ENCODE results near the gene MDN1.

DNA sequence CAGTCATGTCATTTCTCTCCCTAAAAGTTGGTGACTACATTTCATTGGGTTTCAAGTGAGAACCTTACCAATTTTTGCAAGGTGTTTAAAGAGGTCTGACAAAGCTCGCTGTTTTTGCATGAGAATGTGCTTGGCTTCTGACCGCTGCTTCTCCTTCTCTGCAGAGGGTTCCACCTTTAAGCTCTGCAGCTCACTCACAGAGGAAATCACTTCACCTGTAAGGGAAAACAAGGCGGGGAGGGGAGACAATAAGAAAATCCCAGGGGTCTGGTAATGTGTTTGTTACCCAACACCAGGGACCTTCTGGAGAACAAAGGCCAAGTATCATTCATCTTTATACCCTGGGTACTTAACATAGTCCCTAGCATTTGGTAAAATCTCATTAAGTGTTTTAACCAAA, 141.1 kb downstream of the MDN1 start:
- TF ChIP-seq, protein P1, sequence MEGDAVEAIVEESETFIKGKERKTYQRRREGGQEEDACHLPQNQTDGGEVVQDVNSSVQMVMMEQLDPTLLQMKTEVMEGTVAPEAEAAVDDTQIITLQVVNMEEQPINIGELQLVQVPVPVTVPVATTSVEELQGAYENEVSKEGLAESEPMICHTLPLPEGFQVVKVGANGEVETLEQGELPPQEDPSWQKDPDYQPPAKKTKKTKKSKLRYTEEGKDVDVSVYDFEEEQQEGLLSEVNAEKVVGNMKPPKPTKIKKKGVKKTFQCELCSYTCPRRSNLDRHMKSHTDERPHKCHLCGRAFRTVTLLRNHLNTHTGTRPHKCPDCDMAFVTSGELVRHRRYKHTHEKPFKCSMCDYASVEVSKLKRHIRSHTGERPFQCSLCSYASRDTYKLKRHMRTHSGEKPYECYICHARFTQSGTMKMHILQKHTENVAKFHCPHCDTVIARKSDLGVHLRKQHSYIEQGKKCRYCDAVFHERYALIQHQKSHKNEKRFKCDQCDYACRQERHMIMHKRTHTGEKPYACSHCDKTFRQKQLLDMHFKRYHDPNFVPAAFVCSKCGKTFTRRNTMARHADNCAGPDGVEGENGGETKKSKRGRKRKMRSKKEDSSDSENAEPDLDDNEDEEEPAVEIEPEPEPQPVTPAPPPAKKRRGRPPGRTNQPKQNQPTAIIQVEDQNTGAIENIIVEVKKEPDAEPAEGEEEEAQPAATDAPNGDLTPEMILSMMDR (IDR thresholded peaks at IDR 0.05; ENCODE audit: control extremely low read depth in 1 of 3, insufficient read depth in 1 of 3, low read depth in 1 of 3, low read length in 3 of 3): no peak
- TF ChIP-seq POLR2AphosphoS5 (IDR thresholded peaks at IDR 0.05; ENCODE audit: low read depth, low read length) (no peak), CBX5 (IDR thresholded peaks at IDR 0.05; ENCODE audit: low read depth, low read length) (no peak), SRF (IDR thresholded peaks at IDR 0.05; ENCODE audit: low read depth, low read length) (no peak), SIN3A (conservative IDR thresholded peaks at IDR 0.05 in 1 of 2, IDR thresholded peaks at IDR 0.05 in 1 of 2; ENCODE audit: low read depth in 1 of 2, low read length in 2 of 2) (no peak)
